ENCODE results near the gene ARHGAP35.
"Not testable (repeated sequence)": the region's sequence is repeated elsewhere in the genome, so short reads cannot be mapped to it uniquely, and the experiment has no call there.

ARHGAP35 gene

GRCh38 chr19:46841458-46842083 is 19.2 kb upstream of the ARHGAP35 start:
- Histone ChIP-seq H3K4me2 (no peak overlapping the region), H3K27me3 (no peaks in the 10 kb centered on the region), H3K36me3 (peaks cover 88% of the 10 kb centered on the region), H4K20me1 (peaks cover 14% of the 10 kb centered on the region; the same call in 1 of the 2 replicates), H3K4me1 (no peaks in the 10 kb centered on the region), H3K9me3 (no peaks in the 10 kb centered on the region), H3K4me3 (no peak overlapping the region), H3K9ac (no peak overlapping the region), H3K27ac (no peak overlapping the region)
- no peak for TF ChIP-seq Cebpa-rat (IDR thresholded peaks at IDR 0.05)

- Histone ChIP-seq H3K27me3 (no peaks in the 10 kb centered on the region), H3K4me1 (no peaks in the 10 kb centered on the region), H3K27ac (no peak overlapping the region), H3K9ac (no peak overlapping the region), H3K4me3 (no peak overlapping the region), H3K9me3 (no peaks in the 10 kb centered on the region), H3K4me2 (no peak overlapping the region), H4K20me1 (peaks cover 14% of the 10 kb centered on the region; the same call in 1 of the 2 replicates), H3K36me3 (peaks cover 83% of the 10 kb centered on the region)
- no peak for TF ChIP-seq Cebpa-rat (IDR thresholded peaks at IDR 0.05)
Observed at GRCh38 chr19:46842791-46843190, 18.0 kb upstream of the ARHGAP35 start.

GRCh38 chr19:46844067-46844489 is 16.7 kb upstream of the ARHGAP35 start:
- H3K4me2 ChIP-seq: no peak overlapping the region
- no peaks in the 10 kb centered on the region for H3K9me3 ChIP-seq
- peaks cover 2% of the 10 kb centered on the region for H3K4me1 ChIP-seq
- TF ChIP-seq Cebpa-rat (IDR thresholded peaks at IDR 0.05): no peak
- H4K20me1 ChIP-seq: peaks cover 15% of the 10 kb centered on the region; the same call in 1 of the 2 replicates
- H3K27me3 ChIP-seq: no peaks in the 10 kb centered on the region
- H3K4me3 ChIP-seq: no peak overlapping the region
- peaks cover 76% of the 10 kb centered on the region for H3K36me3 ChIP-seq
- no peak overlapping the region for H3K9ac ChIP-seq
- H3K27ac ChIP-seq: no peak overlapping the region

- Histone ChIP-seq H4K20me1 (peaks cover 26% of the 10 kb centered on the region; the same call in 1 of the 2 replicates), H3K4me3 (no peak overlapping the region), H3K4me1 (peaks cover 12% of the 10 kb centered on the region), H3K4me2 (no peak overlapping the region), H3K9ac (0 out of 2 replicates have a peak overlapping the region, but pooled peaks have one; percentile 29), H3K27ac (0 out of 2 replicates have a peak overlapping the region, but pooled peaks have one; percentile 13), H3K27me3 (no peaks in the 10 kb centered on the region), H3K9me3 (no peaks in the 10 kb centered on the region), H3K36me3 (peaks cover 63% of the 10 kb centered on the region)
- TF ChIP-seq Cebpa-rat (IDR thresholded peaks at IDR 0.05): no peak
Observed at GRCh38 chr19:46845959-46846459, 14.8 kb upstream of the ARHGAP35 start.

- no peaks in the 10 kb centered on the region for H3K9me3 ChIP-seq
- H3K4me3 ChIP-seq: no peak overlapping the region
- peaks cover 20% of the 10 kb centered on the region; the same call in 1 of the 2 replicates for H4K20me1 ChIP-seq
- no peak overlapping the region for H3K4me2 ChIP-seq
- peaks cover 12% of the 10 kb centered on the region for H3K4me1 ChIP-seq
- TF ChIP-seq Cebpa-rat (IDR thresholded peaks at IDR 0.05): no peak
- H3K27ac ChIP-seq: no peak overlapping the region
- no peaks in the 10 kb centered on the region for H3K27me3 ChIP-seq
- H3K9ac ChIP-seq: no peak overlapping the region
- peaks cover 48% of the 10 kb centered on the region for H3K36me3 ChIP-seq
Observed at GRCh38 chr19:46847528-46847927, 13.3 kb upstream of the ARHGAP35 start.

- Histone ChIP-seq H3K27ac (no peak overlapping the region), H3K4me2 (no peak overlapping the region), H3K9ac (0 out of 2 replicates have a peak overlapping the region, but pooled peaks have one; percentile 2), H3K27me3 (no peaks in the 10 kb centered on the region), H3K9me3 (no peaks in the 10 kb centered on the region), H4K20me1 (peaks cover 20% of the 10 kb centered on the region; the same call in 1 of the 2 replicates), H3K4me1 (peaks cover 12% of the 10 kb centered on the region), H3K4me3 (no peak overlapping the region), H3K36me3 (peaks cover 39% of the 10 kb centered on the region)
- no peak for TF ChIP-seq Cebpa-rat (IDR thresholded peaks at IDR 0.05)
Observed at GRCh38 chr19:46848389-46848788, 12.4 kb upstream of the ARHGAP35 start.

- Histone ChIP-seq H3K9me3 (no peaks in the 10 kb centered on the region), H4K20me1 (peaks cover 20% of the 10 kb centered on the region; the same call in 1 of the 2 replicates), H3K4me2 (peak overlapping the region; percentile 95), H3K4me1 (peaks cover 12% of the 10 kb centered on the region), H3K4me3 (peak overlapping the region; percentile 81), H3K9ac (peak overlapping the region; percentile 86), H3K36me3 (peaks cover 27% of the 10 kb centered on the region), H3K27me3 (no peaks in the 10 kb centered on the region), H3K27ac (peak overlapping the region; percentile 65)
- no peak for TF ChIP-seq Cebpa-rat (IDR thresholded peaks at IDR 0.05)
Observed at GRCh38 chr19:46849610-46850009, 11.2 kb upstream of the ARHGAP35 start.

GRCh38 chr19:46850228-46851203 is 10.3 kb upstream of the ARHGAP35 start, which contains the start of gene AP2S1:
TSS of gene AP2S1 (minus strand) at chr19:46850846. CDS start at chr19:46850766, 80 bp downstream.
- Histone ChIP-seq H3K27ac (peak within 1 kb of the TSS; percentile 65), H4K20me1 (peaks cover 20% of the 10 kb centered on the region; the same call in 1 of the 2 replicates), H3K36me3 (peaks cover 22% of the 10 kb centered on the region), H3K4me2 (peak within 1 kb of the TSS; percentile 95), H3K9ac (peak within 1 kb of the TSS; percentile 86), H3K4me1 (peaks cover 14% of the 10 kb centered on the region), H3K27me3 (no peaks in the 10 kb centered on the region), H3K9me3 (no peaks in the 10 kb centered on the region), H3K4me3 (peak within 1 kb of the TSS; percentile 81)
- no peak for TF ChIP-seq Cebpa-rat (IDR thresholded peaks at IDR 0.05)

- peaks cover 5% of the 10 kb centered on the region for H3K36me3 ChIP-seq
- TF ChIP-seq Cebpa-rat (IDR thresholded peaks at IDR 0.05): no peak
- H3K9me3 ChIP-seq: no peaks in the 10 kb centered on the region
- H3K4me1 ChIP-seq: peaks cover 34% of the 10 kb centered on the region
- H3K4me3 ChIP-seq: no peak overlapping the region
- H3K27me3 ChIP-seq: no peaks in the 10 kb centered on the region
- peaks cover 13% of the 10 kb centered on the region; the same call in 1 of the 2 replicates for H4K20me1 ChIP-seq
- no peak overlapping the region for H3K4me2 ChIP-seq
- H3K9ac ChIP-seq: no peak overlapping the region
- H3K27ac ChIP-seq: no peak overlapping the region
Observed at GRCh38 chr19:46852830-46853229, 8.0 kb upstream of the ARHGAP35 start.

GRCh38 chr19:46854698-46855097 is 6.1 kb upstream of the ARHGAP35 start:
- H3K36me3 ChIP-seq, H4K20me1 ChIP-seq, H3K4me3 ChIP-seq, H3K27me3 ChIP-seq, H3K4me2 ChIP-seq, H3K9me3 ChIP-seq, H3K27ac ChIP-seq, H3K9ac ChIP-seq: not testable (repeated sequence)
- H3K4me1 ChIP-seq: peaks cover 44% of the 10 kb centered on the region

All from BLaER1 (cell line).